A673 (cell line): Measurements from ENCODE around the gene PPM1D. TPM values are rescaled to one million over a fixed set of nuclear protein-coding genes. Genes with fewer than 3 reads are reported as not detected.

ENCODE experiments used
- BruUV-seq: library from RNA; stranded (reverse); fragments of 400-500 nt; replicated peaks from 2 replicates; lab custom pipeline; 2021; lab: Mats Ljungman, UMichigan
- CTCF ChIA-PET: fragments of 300-600 bp; sonication (Branson Sonifier 250); formaldehyde crosslinking; loops from one replicate; lab custom pipeline; 2022; ENCODE audit warnings: antibody characterized with exemption; lab: Charles Lee
- POLR2A ChIA-PET: fragments of 300-600 bp; sonication (Branson Sonifier 250); formaldehyde crosslinking; loops from one replicate; lab custom pipeline; 2022; ENCODE audit warnings: antibody characterized with exemption; ENCODE audit not compliant: low non-redundant PET; lab: Charles Lee
- DNase-seq: peaks from one replicate; pipeline ENCODE4 v3.0.0-alpha.2; 2015; ENCODE audit warnings: low spot score
- H3K27ac ChIP-seq: fragments of 200-600 bp; sonication (generic); 2 replicates; pipeline ENCODE4 v1.5.1; 2016; ENCODE audit warnings: mixed run types, low read depth, mild to moderate bottlenecking, mixed read lengths, antibody characterized with exemption, low read length; ENCODE audit not compliant: poor library complexity, severe bottlenecking
- H3K27me3 ChIP-seq: fragments of 200-600 bp; sonication (generic); replicated peaks from 2 replicates; pipeline ENCODE4 v1.6.1; 2017; ENCODE audit warnings: mixed run types, low read depth, mild to moderate bottlenecking, mixed read lengths, antibody characterized with exemption, low read length; ENCODE audit not compliant: insufficient read depth, poor library complexity
- H3K36me3 ChIP-seq: fragments of 200-600 bp; sonication (generic); 2 replicates; pipeline ENCODE4 v1.6.1; 2016; ENCODE audit warnings: mixed run types, mild to moderate bottlenecking, mixed read lengths, antibody characterized with exemption, low read length; ENCODE audit not compliant: insufficient read depth, poor library complexity, severe bottlenecking
- H3K4me1 ChIP-seq: fragments of 200-600 bp; sonication (generic); 2 replicates; pipeline ENCODE4 v1.6.1; 2017; ENCODE audit warnings: mixed run types, mild to moderate bottlenecking, mixed read lengths, antibody characterized with exemption, low read length; ENCODE audit not compliant: insufficient read depth, poor library complexity, severe bottlenecking
- H3K4me3 ChIP-seq: fragments of 200-600 bp; sonication (generic); 2 replicates; pipeline ENCODE4 v1.5.1; 2016; ENCODE audit warnings: low read depth, mixed run types, mild to moderate bottlenecking, mixed read lengths, low read length; ENCODE audit not compliant: poor library complexity, severe bottlenecking
- H3K9me3 ChIP-seq: fragments of 200-600 bp; sonication (generic); 2 replicates; pipeline ENCODE4 v1.6.1; 2016; ENCODE audit warnings: mixed run types, low read depth, mild to moderate bottlenecking, mixed read lengths, antibody characterized with exemption, low read length; ENCODE audit not compliant: poor library complexity, severe bottlenecking
- EZH2 ChIP-seq: fragments of 200-600 bp; sonication (generic); IDR thresholded peaks from 2 replicates; pipeline ENCODE4 v1.6.1; 2017; ENCODE audit warnings: borderline replicate concordance, low read depth, mild to moderate bottlenecking, mixed read lengths, antibody characterized with exemption, low read length; ENCODE audit not compliant: poor library complexity, severe bottlenecking
- intact Hi-C: fragments of 100-400 bp; cut with micrococcal nuclease; formaldehyde crosslinking; loops from one replicate; pipeline ENCODE4 v1.10.0; 2022; ENCODE audit not compliant: unreplicated experiment
- total RNA-seq: library from RNA; stranded (reverse); gene quantifications from 2 replicates; pipeline ENCODE4 v1.2.3, GENCODE V29; 2021
- TF ChIP-seq, protein P1 (sequence below): fragments of 300-800, 200-600 bp; sonication (generic); conservative IDR thresholded peaks from 2 replicates; pipeline ENCODE4 v1.5.1; 2017; ENCODE audit warnings: low read depth, mild to moderate bottlenecking, antibody characterized with exemption, low read length, moderate library complexity, mixed read lengths

PPM1D gene
- total RNA-seq, 1 experiment from 2014 or later: 17.8 TPM

DNA sequence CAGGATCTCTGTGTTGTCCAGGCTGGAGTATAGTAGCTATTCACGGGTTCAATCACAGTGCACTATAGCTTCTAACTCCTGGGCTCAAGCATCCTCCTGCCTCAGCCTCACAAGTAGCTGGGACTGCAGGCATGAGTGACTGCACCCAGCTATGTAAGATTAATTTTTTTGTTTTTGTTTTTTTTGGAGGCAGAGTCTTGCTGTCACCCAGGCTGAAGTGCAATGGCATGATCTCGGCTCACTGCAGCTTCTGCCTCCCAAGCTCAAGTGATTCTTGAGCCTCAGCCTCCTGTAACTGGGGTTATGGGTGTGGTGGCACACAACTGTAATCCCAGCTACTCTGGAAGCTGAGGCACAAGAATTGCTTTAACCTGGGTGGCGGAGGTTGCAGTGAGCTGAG is 15.8 kb downstream of the PPM1D start:
- Histone ChIP-seq H3K4me3 (no peak overlapping the region), H3K9me3 (no peaks in the 10 kb centered on the region), H3K4me1 (no peaks in the 10 kb centered on the region), H3K36me3 (no peaks in the 10 kb centered on the region), H3K27me3 (no peaks in the 10 kb centered on the region), H3K27ac (no peak overlapping the region)
- TF ChIP-seq EZH2: no peak
- TF ChIP-seq, protein P1, sequence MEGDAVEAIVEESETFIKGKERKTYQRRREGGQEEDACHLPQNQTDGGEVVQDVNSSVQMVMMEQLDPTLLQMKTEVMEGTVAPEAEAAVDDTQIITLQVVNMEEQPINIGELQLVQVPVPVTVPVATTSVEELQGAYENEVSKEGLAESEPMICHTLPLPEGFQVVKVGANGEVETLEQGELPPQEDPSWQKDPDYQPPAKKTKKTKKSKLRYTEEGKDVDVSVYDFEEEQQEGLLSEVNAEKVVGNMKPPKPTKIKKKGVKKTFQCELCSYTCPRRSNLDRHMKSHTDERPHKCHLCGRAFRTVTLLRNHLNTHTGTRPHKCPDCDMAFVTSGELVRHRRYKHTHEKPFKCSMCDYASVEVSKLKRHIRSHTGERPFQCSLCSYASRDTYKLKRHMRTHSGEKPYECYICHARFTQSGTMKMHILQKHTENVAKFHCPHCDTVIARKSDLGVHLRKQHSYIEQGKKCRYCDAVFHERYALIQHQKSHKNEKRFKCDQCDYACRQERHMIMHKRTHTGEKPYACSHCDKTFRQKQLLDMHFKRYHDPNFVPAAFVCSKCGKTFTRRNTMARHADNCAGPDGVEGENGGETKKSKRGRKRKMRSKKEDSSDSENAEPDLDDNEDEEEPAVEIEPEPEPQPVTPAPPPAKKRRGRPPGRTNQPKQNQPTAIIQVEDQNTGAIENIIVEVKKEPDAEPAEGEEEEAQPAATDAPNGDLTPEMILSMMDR: no peak
- no peak for DNase-seq
- no TSS peak for BruUV-seq
- intact Hi-C loops: no loop called here
- ChIA-PET POLR2A (interaction anchor here (0.6 kb wide), 1 partner anchor 14 kb away, joined by 10 read pairs; no protein-coding TSS in a partner anchor), CTCF (no interaction called here)

DNA sequence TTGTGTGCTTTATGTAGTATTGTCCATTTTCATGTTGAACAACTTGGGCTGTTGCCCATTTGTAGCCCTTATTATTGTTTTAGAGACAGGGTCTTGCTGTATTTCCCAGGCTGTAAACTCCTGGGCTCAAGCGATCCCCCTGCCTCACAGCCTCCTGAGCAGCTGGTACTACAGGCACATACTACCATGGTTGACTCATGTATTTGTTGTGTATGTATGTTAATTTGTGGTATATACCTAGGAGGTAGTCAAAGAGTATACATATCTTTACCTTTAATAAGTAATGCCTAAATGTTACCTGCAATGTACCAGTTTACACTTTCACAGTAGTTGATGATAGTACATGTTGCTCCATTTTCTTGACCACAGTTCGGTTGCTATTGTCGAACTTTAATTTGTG is 18.1 kb downstream of the PPM1D start:
- H3K36me3 ChIP-seq: no peaks in the 10 kb centered on the region
- CTCF ChIA-PET: no interaction called here
- no peak for DNase-seq
- no peaks in the 10 kb centered on the region for H3K9me3 ChIP-seq
- intact Hi-C loops: no loop called here
- TF ChIP-seq, protein P1: no peak
- no peak for TF ChIP-seq EZH2
- no peaks in the 10 kb centered on the region for H3K27me3 ChIP-seq
- no peak overlapping the region for H3K27ac ChIP-seq
- H3K4me3 ChIP-seq: no peak overlapping the region
- no TSS peak for BruUV-seq
- POLR2A ChIA-PET: no interaction called here
- H3K4me1 ChIP-seq: no peaks in the 10 kb centered on the region

DNA sequence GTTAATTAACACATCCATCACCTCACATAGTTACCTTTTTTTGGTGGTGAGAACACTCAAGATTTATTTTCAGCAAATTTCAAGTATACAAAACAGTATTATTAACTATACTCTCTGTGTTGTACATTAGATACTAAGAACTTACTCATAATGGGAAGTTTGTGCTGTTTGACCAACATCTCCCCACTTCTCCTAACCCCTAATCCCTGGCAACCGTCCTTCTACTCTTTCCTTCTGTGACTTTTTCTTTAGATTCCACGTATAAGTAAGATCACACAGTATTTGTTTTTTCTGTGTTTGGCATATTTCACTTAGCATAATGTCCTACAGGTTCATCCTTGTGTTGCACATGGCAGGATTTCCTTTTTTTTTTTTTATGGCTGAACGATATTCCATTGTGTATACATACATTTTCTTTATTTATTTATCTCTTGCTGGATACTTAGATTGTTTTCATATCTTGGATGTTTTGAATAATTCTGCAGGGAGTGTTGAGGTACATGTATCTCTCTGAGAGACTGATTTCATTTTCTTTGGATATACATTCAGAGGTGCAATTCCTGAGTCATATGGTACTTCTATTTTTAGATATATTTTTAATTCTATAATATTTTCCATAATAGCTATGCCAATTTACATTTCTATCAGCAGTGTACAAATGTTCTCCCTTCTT is 19.0 kb downstream of the PPM1D start:
- BruUV-seq: no TSS peak
- no peaks in the 10 kb centered on the region for H3K27me3 ChIP-seq
- H3K4me1 ChIP-seq: no peaks in the 10 kb centered on the region
- CTCF ChIA-PET: no interaction called here
- intact Hi-C loops: no loop called here
- H3K36me3 ChIP-seq: no peaks in the 10 kb centered on the region
- H3K9me3 ChIP-seq: no peaks in the 10 kb centered on the region
- H3K27ac ChIP-seq: no peak overlapping the region
- DNase-seq: no peak
- no peak for TF ChIP-seq EZH2
- TF ChIP-seq, protein P1: no peak
- H3K4me3 ChIP-seq: no peak overlapping the region
- POLR2A ChIA-PET: no interaction called here
